Natural killer cell treated with Interleukin-12 subunit alpha and Interleukin-12 subunit beta and Interleukin-15 and Interleukin-18, amount 100 ng/mL, for 72 hours (primary cell): ENCODE results near the gene JAKMIP1. TPM values are rescaled to one million over a fixed set of nuclear protein-coding genes. Genes with fewer than 3 reads are reported as not detected.

Experiments used
- ATAC-seq, 2 donors: fragments of 150-1000 bp; cut with Tn5 transposase in 1 of 2; sonication (Bioruptor Pico), chemical (Tn5 transposase) in 1 of 2; 2 replicates each; pipeline ENCODE4 v1.10.0; 2021
- DNase-seq: peaks from one replicate; pipeline ENCODE4 v3.0.0; 2022; ENCODE audit warnings: low spot score
- H3K27ac Mint-ChIP-seq, 2 donors: 1 replicate in 1 of 2; 2 replicates in 1 of 2; pipeline ENCODE4 v1.8.0; 2022; ENCODE audit warnings: mixed read lengths in 2 of 2, mild to moderate bottlenecking in 1 of 2, moderate library complexity in 1 of 2
- H3K27me3 Mint-ChIP-seq, 2 donors: 1 replicate in 1 of 2; 2 replicates in 1 of 2; pipeline ENCODE4 v1.8.0; 2022; ENCODE audit warnings: mixed read lengths in 2 of 2
- H3K36me3 Mint-ChIP-seq: one replicate; pipeline ENCODE4 v1.8.0; 2022; ENCODE audit warnings: mixed read lengths
- H3K4me1 Mint-ChIP-seq, 2 donors: 1 replicate in 1 of 2; 2 replicates in 1 of 2; pipeline ENCODE4 v1.8.0; 2022; ENCODE audit warnings: low read depth in 2 of 2, mixed read lengths in 2 of 2, mild to moderate bottlenecking in 1 of 2
- H3K4me3 Mint-ChIP-seq: one replicate; pipeline ENCODE4 v1.8.0; 2022; ENCODE audit warnings: mixed read lengths
- H3K9me3 Mint-ChIP-seq: 2 replicates; pipeline ENCODE4 v1.8.0; 2022; ENCODE audit warnings: mixed read lengths
- total RNA-seq, 2 donors: library from RNA; stranded (reverse); gene quantifications; one replicate each; pipeline ENCODE4 v1.2.3, GENCODE V29; 2022

JAKMIP1 gene
- total RNA-seq, 2 donors from 2014 or later = 16.3 to 66.7 TPM

GRCh38 chr4:6105311-6105911 is 94.9 kb downstream of the JAKMIP1 start:
- Mint-ChIP-seq H3K9me3 (no peaks in the 10 kb centered on the region), H3K27ac (no peak overlapping the region), H3K4me3 (no peak overlapping the region), H3K36me3 (peaks cover 13% of the 10 kb centered on the region), H3K4me1 (peaks cover 0 to 2% of the 10 kb centered on the region in 2 donors), H3K27me3 (peaks cover 0 to 5% of the 10 kb centered on the region in 2 donors)
- ATAC-seq (no peak), DNase-seq (peak; percentile 54)

- H3K27me3 Mint-ChIP-seq = peaks cover 0 to 5% of the 10 kb centered on the region in 2 donors
- ATAC-seq (no peak), DNase-seq (peak; percentile 41)
- no peak overlapping the region for H3K27ac Mint-ChIP-seq
- peaks cover 0 to 2% of the 10 kb centered on the region in 2 donors for H3K4me1 Mint-ChIP-seq
- H3K9me3 Mint-ChIP-seq = no peaks in the 10 kb centered on the region
- peaks cover 13% of the 10 kb centered on the region for H3K36me3 Mint-ChIP-seq
- H3K4me3 Mint-ChIP-seq = no peak overlapping the region
Measured at GRCh38 chr4:6104541-6105130, 95.7 kb downstream of the JAKMIP1 start.

- no peak overlapping the region for H3K27ac Mint-ChIP-seq
- no peaks in the 10 kb centered on the region for H3K9me3 Mint-ChIP-seq
- peaks cover 0 to 10% of the 10 kb centered on the region in 2 donors for H3K27me3 Mint-ChIP-seq
- ATAC-seq = no peak
- no peak overlapping the region for H3K4me3 Mint-ChIP-seq
- H3K36me3 Mint-ChIP-seq = peaks cover 13% of the 10 kb centered on the region
- no peak for DNase-seq
- H3K4me1 Mint-ChIP-seq = peaks cover 6 to 18% of the 10 kb centered on the region in 2 donors
Measured at GRCh38 chr4:6097581-6097980, 102.8 kb downstream of the JAKMIP1 start.

- Mint-ChIP-seq H3K27ac (no peak overlapping the region), H3K4me1 (peaks cover 11 to 24% of the 10 kb centered on the region in 2 donors), H3K9me3 (no peaks in the 10 kb centered on the region), H3K4me3 (no peak overlapping the region), H3K36me3 (peaks cover 11% of the 10 kb centered on the region), H3K27me3 (peaks cover 0 to 10% of the 10 kb centered on the region in 2 donors)
- ATAC-seq (no peak), DNase-seq (no peak)
Measured at GRCh38 chr4:6095897-6096296, 104.5 kb downstream of the JAKMIP1 start.

GRCh38 chr4:6095023-6095752 is 105.2 kb downstream of the JAKMIP1 start:
- peaks cover 0 to 10% of the 10 kb centered on the region in 2 donors for H3K27me3 Mint-ChIP-seq
- peaks cover 11 to 24% of the 10 kb centered on the region in 2 donors for H3K4me1 Mint-ChIP-seq
- no peaks in the 10 kb centered on the region for H3K9me3 Mint-ChIP-seq
- no peak for DNase-seq
- H3K4me3 Mint-ChIP-seq = no peak overlapping the region
- no peak overlapping the region for H3K27ac Mint-ChIP-seq
- H3K36me3 Mint-ChIP-seq = peaks cover 10% of the 10 kb centered on the region
- ATAC-seq = peak in 1 of 2 donors; percentile 18

GRCh38 chr4:6093671-6094070 is 106.7 kb downstream of the JAKMIP1 start:
- no peak overlapping the region for H3K27ac Mint-ChIP-seq
- no peak overlapping the region for H3K4me3 Mint-ChIP-seq
- H3K4me1 Mint-ChIP-seq = peaks cover 11 to 24% of the 10 kb centered on the region in 2 donors
- no peaks in the 10 kb centered on the region for H3K9me3 Mint-ChIP-seq
- H3K36me3 Mint-ChIP-seq = peaks cover 10% of the 10 kb centered on the region
- peak in 1 of 2 donors; percentile 26 for ATAC-seq
- DNase-seq = no peak
- H3K27me3 Mint-ChIP-seq = peaks cover 0 to 6% of the 10 kb centered on the region in 2 donors

- H3K27ac Mint-ChIP-seq = no peak overlapping the region
- DNase-seq (no peak), ATAC-seq (no peak)
- H3K27me3 Mint-ChIP-seq = peaks cover 0 to 6% of the 10 kb centered on the region in 2 donors
- H3K36me3 Mint-ChIP-seq = peaks cover 10% of the 10 kb centered on the region
- H3K9me3 Mint-ChIP-seq = no peaks in the 10 kb centered on the region
- H3K4me1 Mint-ChIP-seq = peaks cover 11 to 24% of the 10 kb centered on the region in 2 donors
- H3K4me3 Mint-ChIP-seq = peak overlapping the region; percentile 13
Measured at GRCh38 chr4:6092971-6093370, 107.4 kb downstream of the JAKMIP1 start.

- peaks cover 0 to 6% of the 10 kb centered on the region in 2 donors for H3K27me3 Mint-ChIP-seq
- ATAC-seq (peak in 1 of 2 donors; percentile 66), DNase-seq (no peak)
- H3K27ac Mint-ChIP-seq = no peak overlapping the region
- peaks cover 10% of the 10 kb centered on the region for H3K36me3 Mint-ChIP-seq
- peaks cover 11 to 24% of the 10 kb centered on the region in 2 donors for H3K4me1 Mint-ChIP-seq
- no peaks in the 10 kb centered on the region for H3K9me3 Mint-ChIP-seq
- no peak overlapping the region for H3K4me3 Mint-ChIP-seq
Measured at GRCh38 chr4:6092131-6092530, 108.2 kb downstream of the JAKMIP1 start.

GRCh38 chr4:6090931-6091330 is 109.4 kb downstream of the JAKMIP1 start:
- Mint-ChIP-seq H3K36me3 (peaks cover 10% of the 10 kb centered on the region), H3K4me3 (no peak overlapping the region), H3K4me1 (peaks cover 11 to 24% of the 10 kb centered on the region in 2 donors), H3K9me3 (no peaks in the 10 kb centered on the region), H3K27ac (no peak overlapping the region), H3K27me3 (peaks cover 0 to 6% of the 10 kb centered on the region in 2 donors)
- ATAC-seq (no peak), DNase-seq (no peak)

- H3K36me3 Mint-ChIP-seq = peaks cover 6% of the 10 kb centered on the region
- no peak overlapping the region for H3K4me3 Mint-ChIP-seq
- H3K27ac Mint-ChIP-seq = no peak overlapping the region
- peaks cover 7 to 13% of the 10 kb centered on the region in 2 donors for H3K4me1 Mint-ChIP-seq
- DNase-seq (no peak), ATAC-seq (no peak)
- H3K9me3 Mint-ChIP-seq = no peaks in the 10 kb centered on the region
- no peaks in the 10 kb centered on the region for H3K27me3 Mint-ChIP-seq
Measured at GRCh38 chr4:6088950-6089349, 111.4 kb downstream of the JAKMIP1 start.

GRCh38 chr4:6087669-6088341 is 112.5 kb downstream of the JAKMIP1 start:
- Mint-ChIP-seq H3K36me3 (peaks cover under 1% of the 10 kb centered on the region), H3K9me3 (no peaks in the 10 kb centered on the region), H3K27ac (no peak overlapping the region), H3K4me1 (peaks cover 4 to 8% of the 10 kb centered on the region in 2 donors), H3K27me3 (no peaks in the 10 kb centered on the region), H3K4me3 (no peak overlapping the region)
- no peak for ATAC-seq
- no peak for DNase-seq

GRCh38 chr4:6086846-6087245 is 113.5 kb downstream of the JAKMIP1 start:
- no peaks in the 10 kb centered on the region for H3K27me3 Mint-ChIP-seq
- no peak overlapping the region for H3K27ac Mint-ChIP-seq
- no peaks in the 10 kb centered on the region for H3K36me3 Mint-ChIP-seq

GRCh38 chr4:6085691-6086628 is 114.4 kb downstream of the JAKMIP1 start:
- peak in 1 of 2 donors; percentile 50 for ATAC-seq
- no peak overlapping the region for H3K4me3 Mint-ChIP-seq
- H3K27me3 Mint-ChIP-seq = peaks cover 0 to 2% of the 10 kb centered on the region in 2 donors
- peaks cover 0 to 1% of the 10 kb centered on the region in 2 donors for H3K4me1 Mint-ChIP-seq
- peaks cover 3% of the 10 kb centered on the region for H3K36me3 Mint-ChIP-seq
- H3K27ac Mint-ChIP-seq = peak overlapping the region in 1 of 2 donors; percentile 19
- no peaks in the 10 kb centered on the region for H3K9me3 Mint-ChIP-seq
- no peak for DNase-seq

More at GRCh38 chr4:6086846-6087245, 113.5 kb downstream of the JAKMIP1 start:
- Mint-ChIP-seq H3K4me1 (no peaks in the 10 kb centered on the region), H3K9me3 (no peaks in the 10 kb centered on the region), H3K4me3 (no peak overlapping the region)
- ATAC-seq (no peak), DNase-seq (no peak)
